ENCODE results near the gene TCF4. TPM values are rescaled to one million over a fixed set of nuclear protein-coding genes. Genes with fewer than 3 reads are reported as not detected.

The TCF4 gene
- total RNA-seq, 1 experiment from 2014 or later, result 104 TPM

- TF ChIP-seq FOXP4 (CRISPR knock-in tag; IDR thresholded peaks at IDR 0.05), result no peak
These were observed 169.6 kb downstream of the TCF4 start (continued) for GRCh38 chr18:55418439-55418838.

- DNase-seq (ENCODE audit: low spot score) (no peak), ATAC-seq (no peak)
- ChIA-PET CTCF (interaction anchor here (0.8 to 1.7 kb wide), 6 partner anchors 8 to 365 kb away, joined by 3 to 8 read pairs (median 3); no protein-coding TSS in a partner anchor), POLR2A (interaction anchor here (1.2 kb wide), 1 partner anchor 15 kb away, joined by 4 read pairs; no protein-coding TSS in a partner anchor)
- Mint-ChIP-seq H3K4me3 (no peak overlapping the region), H3K9me3 (no peaks in the 10 kb centered on the region), H3K27ac (peak overlapping the region; percentile 68), H3K4me1 (peaks cover 91% of the 10 kb centered on the region), H3K36me3 (no peaks in the 10 kb centered on the region), H3K27me3 (ENCODE audit: low read depth) (no peaks in the 10 kb centered on the region)
- no peak for TF ChIP-seq ZBTB21 (CRISPR knock-in tag; IDR thresholded peaks at IDR 0.05; ENCODE audit: borderline replicate concordance)
- TF ChIP-seq ATF6 (CRISPR knock-in tag; IDR thresholded peaks at IDR 0.05), result no peak
- no peak for TF ChIP-seq ZBTB43 (CRISPR knock-in tag; IDR thresholded peaks at IDR 0.05)
- no peak for TF ChIP-seq SOX15 (CRISPR knock-in tag; IDR thresholded peaks at IDR 0.05)
- TF ChIP-seq AR (CRISPR knock-in tag; IDR thresholded peaks at IDR 0.05), result no peak
These were observed 171.2 kb downstream of the TCF4 start for GRCh38 chr18:55416791-55417190.

- H3K27ac Mint-ChIP-seq, result no peak overlapping the region
These were observed 172.6 kb downstream of the TCF4 start for GRCh38 chr18:55415258-55415871.

More at GRCh38 chr18:55415258-55415871, 172.6 kb downstream of the TCF4 start:
- Mint-ChIP-seq H3K27me3 (ENCODE audit: low read depth) (no peaks in the 10 kb centered on the region), H3K4me1 (peaks cover 86% of the 10 kb centered on the region), H3K9me3 (no peaks in the 10 kb centered on the region), H3K36me3 (no peaks in the 10 kb centered on the region), H3K4me3 (no peak overlapping the region)
- ATAC-seq (peak; percentile 89), DNase-seq (ENCODE audit: low spot score) (peak; percentile 87)
- TF ChIP-seq CTCF (IDR thresholded peaks at IDR 0.05) (peak; percentile 82), ZNF416 (CRISPR knock-in tag; IDR thresholded peaks at IDR 0.05) (no peak)
- POLR2A ChIA-PET, result interaction anchor here (1.0 to 1.2 kb wide), 2 partner anchors 13 to 366 kb away, joined by 4 read pairs; no protein-coding TSS in a partner anchor
- CTCF ChIA-PET, result interaction anchor here (0.6 to 1.7 kb wide), 9 partner anchors 9 to 106 kb away, joined by 3 to 8 read pairs (median 3); no protein-coding TSS in a partner anchor

All from WTC11 (cell line).